ENCODE results near the gene KIF12. TPM values are rescaled to one million over a fixed set of nuclear protein-coding genes. Genes with fewer than 3 reads are reported as not detected.

KIF12 gene
- total and polyA plus RNA-seq, 2 of the 13 experiments (the other 11 are each of a cell fraction or from before 2014, with no cell fraction given): 1.8 to 12.5 TPM

- no TSS peak for BruUV-seq (replicated peaks)
- H3K36me3 ChIP-seq (replicated peaks in 1 of 2; ENCODE audit: control insufficient read depth in 1 of 2, insufficient read depth in 2 of 2, low read length in 2 of 2): no peaks in the 10 kb centered on the region
- H2AFZ ChIP-seq (ENCODE audit: low read length): no peak overlapping the region
- no peaks in the 10 kb centered on the region for H3K9me3 ChIP-seq (ENCODE audit: low read length)
- no peaks in the 10 kb centered on the region for H3K79me2 ChIP-seq (ENCODE audit: insufficient read depth, low read length)
- no peak overlapping the region for H3K4me2 ChIP-seq (ENCODE audit: low read depth, low read length)
- no peaks in the 10 kb centered on the region for H4K20me1 ChIP-seq (ENCODE audit: insufficient read depth, low read length)
- TF ChIP-seq RXRB (CRISPR knock-in tag; IDR thresholded peaks at IDR 0.05; ENCODE audit: borderline replicate concordance) (peak; percentile 46; the same call in 1 of the 2 replicates), BCL6 (CRISPR knock-in tag; IDR thresholded peaks at IDR 0.05) (peak; percentile 98), FOSL1 (CRISPR knock-in tag; IDR thresholded peaks at IDR 0.05; ENCODE audit: borderline replicate concordance) (peak; percentile 36; the same call in 1 of the 2 replicates), CEBPB (IDR thresholded peaks at IDR 0.05; ENCODE audit: borderline replicate concordance, low read depth, low read length) (peak; percentile 45; the same call in 1 of the 2 replicates), SAP130 (CRISPR knock-in tag; IDR thresholded peaks at IDR 0.05; ENCODE audit: low read depth) (0 out of 2 replicates have a peak, but pooled peaks have one; percentile 17), NR2C2 (CRISPR knock-in tag; IDR thresholded peaks at IDR 0.05; ENCODE audit: borderline replicate concordance) (no peak), TEAD3 (CRISPR knock-in tag; optimal IDR thresholded peaks at IDR 0.05; ENCODE audit: borderline replicate concordance) (peak; percentile 51), ARID5B (CRISPR knock-in tag; IDR thresholded peaks at IDR 0.05) (peak; percentile 48), ZNF703 (CRISPR knock-in tag; IDR thresholded peaks at IDR 0.05; ENCODE audit: borderline replicate concordance) (no peak), HMG20A (CRISPR knock-in tag; IDR thresholded peaks at IDR 0.05; ENCODE audit: borderline replicate concordance) (peak; percentile 35; the same call in 1 of the 2 replicates), FOXA3 (CRISPR knock-in tag; IDR thresholded peaks at IDR 0.05) (0 out of 2 replicates have a peak, but pooled peaks have one; percentile 25), SKI (IDR thresholded peaks at IDR 0.05; ENCODE audit: partially characterized antibody) (peak; percentile 85), ZNF235 (CRISPR knock-in tag; IDR thresholded peaks at IDR 0.05; ENCODE audit: borderline replicate concordance) (no peak), RARA (CRISPR knock-in tag; IDR thresholded peaks at IDR 0.05) (peak; percentile 83), SOX5 (CRISPR knock-in tag; IDR thresholded peaks at IDR 0.05; ENCODE audit: borderline replicate concordance) (0 out of 2 replicates have a peak, but pooled peaks have one; percentile 19), FOSL2 (CRISPR knock-in tag; IDR thresholded peaks at IDR 0.05) (peak; percentile 78), ZNF121 (CRISPR knock-in tag; IDR thresholded peaks at IDR 0.05) (no peak)
- TF ChIP-seq, protein P1, sequence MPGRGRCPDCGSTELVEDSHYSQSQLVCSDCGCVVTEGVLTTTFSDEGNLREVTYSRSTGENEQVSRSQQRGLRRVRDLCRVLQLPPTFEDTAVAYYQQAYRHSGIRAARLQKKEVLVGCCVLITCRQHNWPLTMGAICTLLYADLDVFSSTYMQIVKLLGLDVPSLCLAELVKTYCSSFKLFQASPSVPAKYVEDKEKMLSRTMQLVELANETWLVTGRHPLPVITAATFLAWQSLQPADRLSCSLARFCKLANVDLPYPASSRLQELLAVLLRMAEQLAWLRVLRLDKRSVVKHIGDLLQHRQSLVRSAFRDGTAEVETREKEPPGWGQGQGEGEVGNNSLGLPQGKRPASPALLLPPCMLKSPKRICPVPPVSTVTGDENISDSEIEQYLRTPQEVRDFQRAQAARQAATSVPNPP (CRISPR knock-in tag; IDR thresholded peaks at IDR 0.05): no peak
- FAIRE-seq (no peak), DNase-seq (ENCODE audit: low spot score) (peak; percentile 65), ATAC-seq (no peak)
- WGBS (ENCODE audit: low lambda C conversion rate): 28% methylated on average over 2 of the region's 2 CpGs
- H3K27ac ChIP-seq (ENCODE audit: extremely low read length, insufficient read depth, low read length): no peak overlapping the region
- peaks cover 67% of the 10 kb centered on the region for H3K4me1 ChIP-seq (ENCODE audit: insufficient read depth, low read length)
- in situ Hi-C loops (cut with HindIII; ENCODE audit: extremely low pct_ligation_motif_present, low pct_unique_long_range_greater_than_20kb) (no loop called here), intact Hi-C loops (cut with micrococcal nuclease; ENCODE audit: unreplicated experiment) (no loop called here)
- POLR2A ChIA-PET: interaction anchor here (0.8 to 3.8 kb wide), 6 partner anchors 9 to 64 kb away, joined by 4 to 75 read pairs (median 28); partner anchors contain the start of gene COL27A1
- H3K4me3 ChIP-seq (replicated peaks in 1 of 3; ENCODE audit: insufficient read depth in 1 of 3, low read depth in 2 of 3, low read length in 3 of 3): no peak overlapping the region
- CTCF ChIA-PET (ENCODE audit: low intra/inter-chr PET ratio, low total read pairs): no interaction called here
- H3K27me3 ChIP-seq (ENCODE audit: control insufficient read depth in 1 of 2, insufficient read depth in 2 of 2, low read length in 2 of 2): no peaks in the 10 kb centered on the region
- no peak overlapping the region for H3K9ac ChIP-seq (ENCODE audit: insufficient read depth, low read depth, low read length)
Measured at GRCh38 chr9:114110180-114110579, 11.1 kb upstream of the KIF12 start.
